Caco-2 (cell line): ENCODE results near the gene SALL4. TPM values are rescaled to one million over a fixed set of nuclear protein-coding genes. Genes with fewer than 3 reads are reported as not detected.

ENCODE experiments used
- BruUV-seq: library from RNA; stranded (reverse); fragments of 400-500 nt; replicated peaks from 2 replicates; lab custom pipeline; 2021; lab: Mats Ljungman, UMichigan
- CTCF ChIA-PET: fragments of 300-600 bp; sonication (Branson Sonifier 250); formaldehyde crosslinking; loops from one replicate; lab custom pipeline; 2022; ENCODE audit warnings: antibody characterized with exemption; lab: Charles Lee
- POLR2A ChIA-PET: fragments of 300-600 bp; sonication (Branson Sonifier 250); formaldehyde crosslinking; loops from one replicate; lab custom pipeline; 2022; ENCODE audit warnings: antibody characterized with exemption; lab: Charles Lee
- DNase-seq, 2 experiments: peaks; one replicate each; pipeline versions ENCODE4 v3.0.0 to v3.0.0-alpha.2; 2020 to 2022
- H3K27me3 ChIP-seq: replicated peaks from 2 replicates; pipeline ENCODE4 v1.6.0; 2011; ENCODE audit warnings: low read length; ENCODE audit not compliant: control insufficient read depth, insufficient read depth
- H3K36me3 ChIP-seq: 2 replicates; pipeline ENCODE4 v1.5.1; 2011; ENCODE audit warnings: low read length; ENCODE audit not compliant: control insufficient read depth, insufficient read depth
- H3K4me1 ChIP-seq: fragments of 250-450 bp; sonication (Bioruptor Pico); 2 replicates; pipeline ENCODE4 v1.5.1; 2020; ENCODE audit warnings: mild to moderate bottlenecking
- H3K4me3 ChIP-seq: 2 replicates; pipeline ENCODE4 v1.5.1; 2011; ENCODE audit warnings: low read depth, mild to moderate bottlenecking, control low read depth, low read length
- H3K9me3 ChIP-seq: fragments of 250-450 bp; sonication (Bioruptor Pico); 2 replicates; pipeline ENCODE4 v1.5.1; 2020; ENCODE audit warnings: mild to moderate bottlenecking, moderate library complexity
- H3K27ac Mint-ChIP-seq: one replicate; pipeline ENCODE4 v1.8.0; 2022; ENCODE audit warnings: mixed read lengths; ENCODE audit not compliant: unreplicated experiment
- H3K27me3 Mint-ChIP-seq: one replicate; pipeline ENCODE4 v1.8.0; 2022; ENCODE audit warnings: mixed read lengths; ENCODE audit not compliant: insufficient read depth, unreplicated experiment
- H3K36me3 Mint-ChIP-seq: one replicate; pipeline ENCODE4 v1.8.0; 2022; ENCODE audit warnings: mild to moderate bottlenecking, mixed read lengths; ENCODE audit not compliant: insufficient read depth, unreplicated experiment
- H3K4me1 Mint-ChIP-seq: one replicate; pipeline ENCODE4 v1.8.0; 2022; ENCODE audit warnings: low read depth, mixed read lengths; ENCODE audit not compliant: unreplicated experiment
- H3K4me3 Mint-ChIP-seq: one replicate; pipeline ENCODE4 v1.8.0; 2022; ENCODE audit warnings: mild to moderate bottlenecking, moderate library complexity, mixed read lengths; ENCODE audit not compliant: unreplicated experiment
- H3K9me3 Mint-ChIP-seq: one replicate; pipeline ENCODE4 v1.8.0; 2022; ENCODE audit warnings: mixed read lengths; ENCODE audit not compliant: unreplicated experiment
- CTCF ChIP-seq, 2 experiments: fragments of 200-600 bp in 1 of 2; IDR thresholded peaks; 1 replicate in 1 of 2; 2 replicates in 1 of 2; pipeline versions ENCODE4 v1.5.1 to v1.8.0; 2011 to 2022; ENCODE audit warnings: antibody characterized with exemption in 1 of 2, control low read depth in 1 of 2, inconsistent platforms in 1 of 2, low read depth in 1 of 2, low read length in 1 of 2, mild to moderate bottlenecking in 1 of 2, moderate library complexity in 1 of 2; ENCODE audit not compliant: insufficient read depth in 1 of 2, severe bottlenecking in 1 of 2, unreplicated experiment in 1 of 2
- intact Hi-C: fragments of 100-400 bp; cut with micrococcal nuclease; formaldehyde crosslinking; loops from one replicate; pipeline ENCODE4 v1.10.0; 2022; ENCODE audit not compliant: unreplicated experiment
- total RNA-seq: library from RNA; stranded (reverse); gene quantifications from 2 replicates; pipeline ENCODE4 v1.2.3, GENCODE V29; 2022

SALL4 gene
- total RNA-seq, 1 experiment from 2014 or later: 75.8 TPM

DNA sequence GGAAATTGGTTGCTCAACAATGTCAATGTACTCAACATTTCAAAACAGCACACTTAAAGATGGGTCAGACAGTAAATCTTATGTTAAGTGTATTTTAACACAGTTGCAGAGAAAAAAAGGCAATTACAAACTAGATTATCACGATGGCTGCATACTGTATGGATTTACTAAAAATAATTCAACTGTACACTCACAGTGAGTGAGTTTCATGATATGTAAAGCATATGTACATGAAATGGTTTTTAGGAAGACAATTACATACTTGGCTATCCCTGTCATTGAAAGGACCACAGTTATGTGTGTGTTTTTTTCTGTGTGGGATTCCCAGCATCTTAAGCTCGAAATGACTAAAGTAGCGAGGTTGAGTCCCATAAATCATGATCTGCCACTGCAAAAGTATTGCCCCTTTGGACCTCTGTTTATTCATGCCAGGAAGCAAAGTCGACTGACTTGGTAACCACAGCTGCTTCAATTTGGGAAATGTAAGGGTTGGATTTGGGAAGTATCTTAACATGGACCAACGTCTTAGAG, 5.5 kb upstream of the SALL4 start:
- Histone ChIP-seq H3K4me3 (no peak overlapping the region), H3K9me3 (no peaks in the 10 kb centered on the region), H3K4me1 (peaks cover 53% of the 10 kb centered on the region), H3K27me3 (no peaks in the 10 kb centered on the region), H3K36me3 (no peaks in the 10 kb centered on the region)
- CTCF ChIA-PET: interaction anchor here (0.7 kb wide), 1 partner anchor 92 kb away, joined by 5 read pairs; no protein-coding TSS in a partner anchor
- no peaks in the 10 kb centered on the region for H3K9me3 Mint-ChIP-seq
- no peak overlapping the region for H3K27ac Mint-ChIP-seq
- H3K4me3 Mint-ChIP-seq: no peak overlapping the region
- H3K4me1 Mint-ChIP-seq: peaks cover 47% of the 10 kb centered on the region
- DNase-seq: no peak
- POLR2A ChIA-PET: no interaction called here
- no peak for TF ChIP-seq CTCF (IDR thresholded peaks at IDR 0.05; ENCODE audit: insufficient read depth in 1 of 2, low read depth in 1 of 2, low read length in 1 of 2, severe bottlenecking in 1 of 2, unreplicated experiment in 1 of 2)
- intact Hi-C loops: no loop called here
- H3K36me3 Mint-ChIP-seq: peaks cover 4% of the 10 kb centered on the region
- no peaks in the 10 kb centered on the region for H3K27me3 Mint-ChIP-seq
- BruUV-seq: no TSS peak

GRCh38 chr20:51804754-51805153, 2.4 kb upstream of the SALL4 start:
- H3K4me1 ChIP-seq: peaks cover 47% of the 10 kb centered on the region
- BruUV-seq: no TSS peak
- TF ChIP-seq CTCF (IDR thresholded peaks at IDR 0.05; ENCODE audit: insufficient read depth in 1 of 2, low read depth in 1 of 2, low read length in 1 of 2, severe bottlenecking in 1 of 2, unreplicated experiment in 1 of 2): no peak
- DNase-seq: no peak
- no peaks in the 10 kb centered on the region for H3K36me3 ChIP-seq
- H3K9me3 Mint-ChIP-seq: no peaks in the 10 kb centered on the region
- intact Hi-C loops: loop anchor here (5.0 kb wide), 4 partner anchors 48 to 432 kb away; no protein-coding TSS in a partner anchor
- H3K4me1 Mint-ChIP-seq: peaks cover 43% of the 10 kb centered on the region
- ChIA-PET CTCF (no interaction called here), POLR2A (interaction anchor here (0.6 kb wide), 1 partner anchor 16 kb away, joined by 3 read pairs; no protein-coding TSS in a partner anchor)
- H3K4me3 Mint-ChIP-seq: no peak overlapping the region
- H3K4me3 ChIP-seq: no peak overlapping the region
- H3K27me3 Mint-ChIP-seq: no peaks in the 10 kb centered on the region
- H3K36me3 Mint-ChIP-seq: peaks cover 30% of the 10 kb centered on the region
- H3K27ac Mint-ChIP-seq: peak overlapping the region; percentile 16
- no peaks in the 10 kb centered on the region for H3K9me3 ChIP-seq
- no peaks in the 10 kb centered on the region for H3K27me3 ChIP-seq

DNA sequence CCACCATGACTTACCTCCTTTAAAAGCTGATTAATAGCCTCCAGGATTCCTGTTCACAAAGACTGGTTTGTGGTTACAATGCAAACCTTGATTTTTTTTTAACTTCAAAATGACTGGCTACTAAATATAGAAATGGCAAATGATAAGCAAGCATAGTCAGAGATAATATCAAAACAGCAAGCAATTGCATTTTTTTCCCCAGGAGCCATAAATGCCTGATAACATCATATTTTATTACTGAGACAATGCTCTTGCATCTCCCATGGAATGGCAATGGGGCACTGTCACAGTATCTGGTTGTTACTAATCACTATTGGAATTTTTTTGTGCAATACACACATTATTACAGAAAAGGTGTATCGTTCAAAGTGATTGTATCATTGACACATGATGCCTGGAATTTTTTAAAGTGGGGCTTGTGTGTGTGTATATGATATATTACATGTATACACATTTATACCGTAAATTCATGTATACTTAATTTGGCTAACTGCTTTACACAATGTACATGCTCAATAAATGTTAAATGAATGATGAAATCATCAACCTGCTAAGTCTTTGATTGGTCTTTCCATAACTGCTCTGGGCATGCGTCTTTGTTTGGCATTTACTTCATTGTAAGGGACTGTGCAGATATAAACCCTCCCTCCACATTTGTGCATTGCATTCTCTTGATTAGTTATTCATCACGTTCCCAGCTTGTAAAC, 980 bp upstream of the SALL4 start:
- CTCF ChIA-PET: interaction anchor here (0.6 to 1.6 kb wide), 4 partner anchors 36 to 280 kb away, joined by 3 to 4 read pairs (median 3); no protein-coding TSS in a partner anchor
- Mint-ChIP-seq H3K4me1 (peaks cover 57% of the 10 kb centered on the region), H3K9me3 (no peaks in the 10 kb centered on the region), H3K27ac (peak overlapping the region; percentile 96), H3K27me3 (no peaks in the 10 kb centered on the region), H3K4me3 (peak overlapping the region; percentile 98), H3K36me3 (peaks cover 32% of the 10 kb centered on the region)
- H3K4me1 ChIP-seq: peaks cover 59% of the 10 kb centered on the region
- BruUV-seq: no TSS peak
- no peaks in the 10 kb centered on the region for H3K9me3 ChIP-seq
- no peak overlapping the region for H3K4me3 ChIP-seq
- no peak for TF ChIP-seq CTCF (IDR thresholded peaks at IDR 0.05; ENCODE audit: insufficient read depth in 1 of 2, low read depth in 1 of 2, low read length in 1 of 2, severe bottlenecking in 1 of 2, unreplicated experiment in 1 of 2)
- H3K27me3 ChIP-seq: no peaks in the 10 kb centered on the region
- POLR2A ChIA-PET: no interaction called here
- DNase-seq: peak; percentile 70 to 76
- no peaks in the 10 kb centered on the region for H3K36me3 ChIP-seq
- intact Hi-C loops: loop anchor here (5.0 kb wide), 4 partner anchors 49 to 431 kb away; no protein-coding TSS in a partner anchor
